Body of pancreas (tissue), 4 donors: ENCODE data around the gene PRSS53.

Experiments
- POLR2A ChIP-seq, 3 donors: fragments of 450-650 bp; IDR thresholded peaks; one replicate each; pipeline ENCODE4 v1.6.1; 2016; ENCODE audit warnings: antibody characterized with exemption in 3 of 3, mild to moderate bottlenecking in 2 of 3
- TF ChIP-seq, protein P1 (sequence below), 7 experiments: fragments of 450-650 bp in 4 of 7; fragments of 200-600 bp in 3 of 7; sonication (generic) in 3 of 7; IDR thresholded peaks; one replicate each; pipeline ENCODE4 v1.5.1; 2016 to 2019; ENCODE audit warnings: antibody characterized with exemption in 7 of 7

GRCh38 chr16:31129568-31130335, 41.0 kb upstream of the PRSS53 start:
- TF ChIP-seq, protein P1, sequence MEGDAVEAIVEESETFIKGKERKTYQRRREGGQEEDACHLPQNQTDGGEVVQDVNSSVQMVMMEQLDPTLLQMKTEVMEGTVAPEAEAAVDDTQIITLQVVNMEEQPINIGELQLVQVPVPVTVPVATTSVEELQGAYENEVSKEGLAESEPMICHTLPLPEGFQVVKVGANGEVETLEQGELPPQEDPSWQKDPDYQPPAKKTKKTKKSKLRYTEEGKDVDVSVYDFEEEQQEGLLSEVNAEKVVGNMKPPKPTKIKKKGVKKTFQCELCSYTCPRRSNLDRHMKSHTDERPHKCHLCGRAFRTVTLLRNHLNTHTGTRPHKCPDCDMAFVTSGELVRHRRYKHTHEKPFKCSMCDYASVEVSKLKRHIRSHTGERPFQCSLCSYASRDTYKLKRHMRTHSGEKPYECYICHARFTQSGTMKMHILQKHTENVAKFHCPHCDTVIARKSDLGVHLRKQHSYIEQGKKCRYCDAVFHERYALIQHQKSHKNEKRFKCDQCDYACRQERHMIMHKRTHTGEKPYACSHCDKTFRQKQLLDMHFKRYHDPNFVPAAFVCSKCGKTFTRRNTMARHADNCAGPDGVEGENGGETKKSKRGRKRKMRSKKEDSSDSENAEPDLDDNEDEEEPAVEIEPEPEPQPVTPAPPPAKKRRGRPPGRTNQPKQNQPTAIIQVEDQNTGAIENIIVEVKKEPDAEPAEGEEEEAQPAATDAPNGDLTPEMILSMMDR (IDR thresholded peaks at IDR 0.05), result no peak
- no peak for TF ChIP-seq POLR2A (IDR thresholded peaks at IDR 0.05)
